ENCODE data around the gene BCLAF1. TPM values are rescaled to one million over a fixed set of nuclear protein-coding genes. Genes with fewer than 3 reads are reported as not detected.

The BCLAF1 gene
- total RNA-seq, 2 donors from 2014 or later = 83.0 to 136 TPM

- DNase-seq (ENCODE audit: low spot score) = no peak
- no peak for TF ChIP-seq POLR2A (IDR thresholded peaks at IDR 0.05)
- no peak for TF ChIP-seq CTCF (IDR thresholded peaks at IDR 0.05)
- no peak for TF ChIP-seq POLR2AphosphoS5 (IDR thresholded peaks at IDR 0.05)
- Histone ChIP-seq H3K9me3 (no peaks in the 10 kb centered on the region), H3K27ac (no peak overlapping the region), H3K4me1 (replicated peaks) (no peaks in the 10 kb centered on the region), H3K36me3 (no peaks in the 10 kb centered on the region), H3K27me3 (replicated peaks; ENCODE audit: insufficient read depth) (no peaks in the 10 kb centered on the region), H3K4me3 (no peak overlapping the region)
- intact Hi-C loops (cut with DNase I) = loop anchor here (10.0 kb wide), 1 partner anchor 65 kb away; no protein-coding TSS in a partner anchor
- WGBS = 24% methylated on average over 6 of the region's 6 CpGs
These were observed 40.3 kb downstream of the BCLAF1 start for GRCh38 chr6:136249336-136249735.

- H3K4me3 ChIP-seq = no peak overlapping the region
- H3K27ac ChIP-seq = no peak overlapping the region
- H3K9me3 ChIP-seq = no peaks in the 10 kb centered on the region
- intact Hi-C loops (cut with DNase I) = loop anchor here (10.0 kb wide), 1 partner anchor 71 kb away; no protein-coding TSS in a partner anchor
- no peaks in the 10 kb centered on the region for H3K4me1 ChIP-seq (replicated peaks)
- TF ChIP-seq POLR2AphosphoS5 (IDR thresholded peaks at IDR 0.05) = no peak
- TF ChIP-seq POLR2A (IDR thresholded peaks at IDR 0.05) = no peak
- TF ChIP-seq CTCF (IDR thresholded peaks at IDR 0.05) = no peak
- DNase-seq (ENCODE audit: low spot score) = no peak
- H3K36me3 ChIP-seq = no peaks in the 10 kb centered on the region
- no peaks in the 10 kb centered on the region for H3K27me3 ChIP-seq (replicated peaks; ENCODE audit: insufficient read depth)
- 89% methylated on average over 5 of the region's 5 CpGs for WGBS
These were observed 45.5 kb downstream of the BCLAF1 start for GRCh38 chr6:136244061-136244616.

- TF ChIP-seq POLR2AphosphoS5 (IDR thresholded peaks at IDR 0.05) = no peak
- TF ChIP-seq CTCF (IDR thresholded peaks at IDR 0.05) = no peak
- no peak for TF ChIP-seq POLR2A (IDR thresholded peaks at IDR 0.05)
- Histone ChIP-seq H3K36me3 (no peaks in the 10 kb centered on the region), H3K4me1 (replicated peaks) (no peaks in the 10 kb centered on the region), H3K4me3 (no peak overlapping the region), H3K27ac (no peak overlapping the region), H3K9me3 (no peaks in the 10 kb centered on the region), H3K27me3 (replicated peaks; ENCODE audit: insufficient read depth) (no peaks in the 10 kb centered on the region)
- DNase-seq (ENCODE audit: low spot score) = no peak
- intact Hi-C loops (cut with DNase I) = no loop called here
- WGBS = 83% methylated on average over 9 of the region's 9 CpGs
These were observed 53.0 kb downstream of the BCLAF1 start for GRCh38 chr6:136236466-136237293.

GRCh38 chr6:136235233-136235564 lies 54.4 kb downstream of the BCLAF1 start:
- TF ChIP-seq CTCF (IDR thresholded peaks at IDR 0.05) (no peak), POLR2A (IDR thresholded peaks at IDR 0.05) (no peak), POLR2AphosphoS5 (IDR thresholded peaks at IDR 0.05) (no peak)
- DNase-seq (ENCODE audit: low spot score) = no peak
- Histone ChIP-seq H3K27me3 (replicated peaks; ENCODE audit: insufficient read depth) (no peaks in the 10 kb centered on the region), H3K27ac (no peak overlapping the region), H3K9me3 (no peaks in the 10 kb centered on the region), H3K4me3 (no peak overlapping the region), H3K4me1 (replicated peaks) (no peaks in the 10 kb centered on the region), H3K36me3 (no peaks in the 10 kb centered on the region)
- intact Hi-C loops (cut with DNase I) = no loop called here
- 71% methylated on average over 4 of the region's 4 CpGs for WGBS

- no peak for DNase-seq (ENCODE audit: low spot score)
- H3K36me3 ChIP-seq = no peaks in the 10 kb centered on the region
- no peak overlapping the region for H3K4me3 ChIP-seq
- H3K27me3 ChIP-seq (replicated peaks; ENCODE audit: insufficient read depth) = no peaks in the 10 kb centered on the region
- TF ChIP-seq POLR2AphosphoS5 (IDR thresholded peaks at IDR 0.05) (no peak), CTCF (IDR thresholded peaks at IDR 0.05) (no peak), POLR2A (IDR thresholded peaks at IDR 0.05) (no peak)
- H3K9me3 ChIP-seq = no peaks in the 10 kb centered on the region
- WGBS = 91% methylated on average over 1 of the region's 1 CpG
- intact Hi-C loops (cut with DNase I) = no loop called here
- no peaks in the 10 kb centered on the region for H3K4me1 ChIP-seq (replicated peaks)
- H3K27ac ChIP-seq = no peak overlapping the region
These were observed 56.9 kb downstream of the BCLAF1 start for GRCh38 chr6:136232701-136233100.
